ENCODE measurements around the gene NR2F1. TPM values are rescaled to one million over a fixed set of nuclear protein-coding genes. Genes with fewer than 3 reads are reported as not detected.

Gene NR2F1
- polyA plus RNA-seq, 1 donor from 2014 or later, result 2.1 TPM

DNA sequence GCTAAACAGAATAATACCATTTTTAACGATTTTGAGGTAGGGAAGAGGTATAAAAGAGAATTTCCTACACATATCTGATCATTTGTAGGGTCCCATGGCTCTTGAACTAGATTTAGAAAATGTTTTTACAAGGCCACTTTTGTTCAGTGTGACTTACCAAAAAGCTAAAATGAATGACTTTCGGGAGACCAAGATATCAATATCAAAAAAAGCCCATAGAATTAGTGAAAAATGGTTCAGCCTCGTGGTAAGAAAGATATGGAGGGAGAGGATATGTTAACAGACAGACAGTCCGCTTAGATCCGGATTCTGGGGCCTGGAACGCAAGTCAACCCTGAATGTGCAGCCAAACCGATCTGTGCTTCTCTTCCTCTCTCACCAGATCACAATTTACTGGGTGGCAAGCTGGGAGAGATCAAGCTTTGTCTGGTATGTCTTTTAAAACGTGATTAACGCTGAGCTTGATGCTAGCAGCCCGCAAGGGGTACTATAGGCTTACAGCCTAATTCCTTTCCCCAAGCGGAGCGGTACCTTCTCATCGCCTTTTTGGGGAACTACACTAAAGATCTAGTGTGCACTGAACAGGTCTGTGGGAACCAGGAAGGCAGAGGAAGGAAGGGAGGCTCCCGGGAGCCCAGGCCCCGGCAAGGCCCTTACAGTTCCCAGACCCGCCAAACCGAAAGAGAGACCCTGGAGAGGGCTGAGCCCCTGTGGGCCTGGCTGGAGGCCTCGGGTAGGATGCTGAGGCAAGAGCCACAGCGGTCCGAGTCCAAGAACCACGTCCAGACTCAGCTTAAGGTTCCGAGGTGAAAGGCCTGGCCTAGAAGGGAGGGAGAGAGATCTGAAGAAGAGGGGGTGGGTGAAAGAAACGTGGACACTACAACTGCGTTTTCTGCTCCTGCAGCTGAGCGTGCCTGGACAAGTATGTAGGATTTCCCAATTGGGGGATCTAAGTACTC, 4.9 kb upstream of the NR2F1 start:
- H3K4me3 ChIP-seq (ENCODE audit: low read length), result no peak overlapping the region
- H4K20me1 ChIP-seq (ENCODE audit: insufficient read depth), result no peaks in the 10 kb centered on the region
- H3F3A ChIP-seq (ENCODE audit: insufficient read depth, low read length, poor library complexity, severe bottlenecking), result peaks cover 2% of the 10 kb centered on the region
- H3K4me2 ChIP-seq (ENCODE audit: low read length), result no peak overlapping the region
- no peak overlapping the region for H3K27ac ChIP-seq (ENCODE audit: low read length)
- H3K9ac ChIP-seq (ENCODE audit: low read length), result no peak overlapping the region
- H3K79me2 ChIP-seq (replicated peaks; ENCODE audit: insufficient read depth, low read length), result no peaks in the 10 kb centered on the region
- TF ChIP-seq POLR2AphosphoS5 (IDR thresholded peaks at IDR 0.05), result no peak
- H3K36me3 ChIP-seq (ENCODE audit: insufficient read depth, low read length), result no peaks in the 10 kb centered on the region
- H3K27me3 ChIP-seq (ENCODE audit: insufficient read depth, low read depth, low read length), result peaks cover 99% of the 10 kb centered on the region
- H3K9me3 ChIP-seq (ENCODE audit: low read length), result no peaks in the 10 kb centered on the region
- H2AFZ ChIP-seq (ENCODE audit: low read depth, low read length), result no peak overlapping the region
- H3K9me2 ChIP-seq (ENCODE audit: insufficient read depth, low read length), result no peaks in the 10 kb centered on the region

DNA sequence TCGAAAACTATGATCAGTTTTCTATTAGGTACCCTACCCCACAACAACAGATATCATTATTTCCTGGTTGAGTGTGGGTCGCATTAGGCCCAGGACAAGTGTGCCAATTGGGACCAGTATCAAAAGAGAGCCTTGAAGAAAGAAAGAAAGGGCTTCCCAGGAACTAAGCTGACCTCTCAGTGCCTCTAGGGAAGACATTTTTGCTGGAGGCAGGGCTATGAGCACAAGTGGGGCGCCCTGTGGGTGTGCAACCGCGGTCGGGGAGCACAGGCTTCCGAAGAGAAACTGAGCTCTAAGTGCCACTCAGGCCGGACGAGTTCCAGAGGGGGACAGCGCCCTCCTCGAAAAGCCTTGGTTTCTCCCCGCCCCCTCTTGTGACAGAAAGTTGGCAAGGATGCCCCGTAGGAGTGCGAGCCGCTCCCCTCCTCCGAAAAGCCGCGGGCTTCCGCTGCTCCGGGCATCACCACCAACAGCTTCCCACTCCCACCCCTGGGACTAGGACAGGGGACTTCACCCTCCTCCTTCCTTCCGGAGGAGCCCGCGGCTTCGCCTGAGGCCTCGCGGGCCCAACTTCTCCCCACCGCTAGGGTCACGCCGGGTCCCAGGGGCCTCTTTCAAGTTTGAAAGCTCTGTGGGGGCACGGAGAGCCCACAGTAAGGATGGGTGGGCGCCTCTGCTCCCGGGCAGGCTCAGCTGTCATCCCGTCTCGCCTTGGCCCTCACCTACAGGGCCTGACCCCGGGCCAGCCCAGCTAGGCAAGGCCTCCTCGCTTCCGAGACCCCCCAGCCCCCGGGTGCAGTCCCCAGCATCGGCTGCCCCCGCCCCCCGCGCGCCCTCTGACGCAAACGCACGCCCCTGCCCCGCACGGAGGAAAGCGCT, 4.0 kb upstream of the NR2F1 start:
- H3K4me2 ChIP-seq (ENCODE audit: low read length), result no peak overlapping the region
- H3K79me2 ChIP-seq (replicated peaks; ENCODE audit: insufficient read depth, low read length), result no peaks in the 10 kb centered on the region
- H3K9me2 ChIP-seq (ENCODE audit: insufficient read depth, low read length), result no peaks in the 10 kb centered on the region
- H3K27ac ChIP-seq (ENCODE audit: low read length), result no peak overlapping the region
- peak overlapping the region; percentile 67 for H3K4me3 ChIP-seq (ENCODE audit: low read length)
- no peaks in the 10 kb centered on the region for H3K36me3 ChIP-seq (ENCODE audit: insufficient read depth, low read length)
- H3K9me3 ChIP-seq (ENCODE audit: low read length), result no peaks in the 10 kb centered on the region
- no peaks in the 10 kb centered on the region for H4K20me1 ChIP-seq (ENCODE audit: insufficient read depth)
- H3F3A ChIP-seq (ENCODE audit: insufficient read depth, low read length, poor library complexity, severe bottlenecking), result peaks cover 5% of the 10 kb centered on the region
- peaks cover 98% of the 10 kb centered on the region for H3K27me3 ChIP-seq (ENCODE audit: insufficient read depth, low read depth, low read length)
- peak overlapping the region; percentile 34 for H3K9ac ChIP-seq (ENCODE audit: low read length)
- TF ChIP-seq SMC3 (conservative IDR thresholded peaks at IDR 0.05; ENCODE audit: poor library complexity) (no peak), EZH2 (IDR thresholded peaks at IDR 0.05; ENCODE audit: borderline replicate concordance, insufficient read depth, low read length, poor library complexity, severe bottlenecking) (no peak), EP300 (conservative IDR thresholded peaks at IDR 0.05; ENCODE audit: poor library complexity, severe bottlenecking) (no peak)
- no peak overlapping the region for H2AFZ ChIP-seq (ENCODE audit: low read depth, low read length)

DNA sequence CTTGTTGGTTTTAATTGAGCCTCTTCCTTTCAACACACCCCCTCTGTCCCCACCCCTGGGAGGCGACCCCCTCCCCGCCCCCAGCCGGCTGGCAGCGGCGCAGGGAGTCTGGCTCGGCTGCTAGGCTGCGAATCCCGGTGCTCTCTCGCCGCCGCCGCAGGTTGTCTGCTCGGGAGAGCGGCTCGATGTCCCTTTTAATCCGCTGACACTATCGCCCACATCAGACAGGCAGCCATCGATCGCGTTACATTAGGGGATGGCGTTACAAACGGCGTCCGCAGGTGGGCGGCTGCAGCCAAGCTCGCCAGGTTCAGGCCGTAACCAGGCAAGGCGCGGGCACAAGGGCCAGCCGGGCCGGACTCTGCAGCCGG, 3.3 kb upstream of the NR2F1 start:
- Histone ChIP-seq H3K79me2 (replicated peaks; ENCODE audit: insufficient read depth, low read length) (no peaks in the 10 kb centered on the region), H3F3A (ENCODE audit: insufficient read depth, low read length, poor library complexity, severe bottlenecking) (peaks cover 5% of the 10 kb centered on the region), H3K4me2 (ENCODE audit: low read length) (peak overlapping the region; percentile 48), H2AFZ (ENCODE audit: low read depth, low read length) (no peak overlapping the region), H3K9me3 (ENCODE audit: low read length) (no peaks in the 10 kb centered on the region), H3K4me3 (ENCODE audit: low read length) (peak overlapping the region; percentile 67), H3K9me2 (ENCODE audit: insufficient read depth, low read length) (no peaks in the 10 kb centered on the region), H3K27me3 (ENCODE audit: insufficient read depth, low read depth, low read length) (peaks cover 94% of the 10 kb centered on the region), H4K20me1 (ENCODE audit: insufficient read depth) (no peaks in the 10 kb centered on the region), H3K9ac (ENCODE audit: low read length) (peak overlapping the region; percentile 34), H3K36me3 (ENCODE audit: insufficient read depth, low read length) (no peaks in the 10 kb centered on the region), H3K27ac (ENCODE audit: low read length) (no peak overlapping the region)
- TF ChIP-seq RAD21 (conservative IDR thresholded peaks at IDR 0.05) (peak; percentile 20), POLR2AphosphoS5 (IDR thresholded peaks at IDR 0.05) (peak; percentile 48), TAF1 (IDR thresholded peaks at IDR 0.05; ENCODE audit: low read depth) (no peak), EP300 (conservative IDR thresholded peaks at IDR 0.05; ENCODE audit: poor library complexity, severe bottlenecking) (no peak), EZH2 (IDR thresholded peaks at IDR 0.05; ENCODE audit: borderline replicate concordance, insufficient read depth, low read length, poor library complexity, severe bottlenecking) (no peak)
- TF ChIP-seq, protein P1, sequence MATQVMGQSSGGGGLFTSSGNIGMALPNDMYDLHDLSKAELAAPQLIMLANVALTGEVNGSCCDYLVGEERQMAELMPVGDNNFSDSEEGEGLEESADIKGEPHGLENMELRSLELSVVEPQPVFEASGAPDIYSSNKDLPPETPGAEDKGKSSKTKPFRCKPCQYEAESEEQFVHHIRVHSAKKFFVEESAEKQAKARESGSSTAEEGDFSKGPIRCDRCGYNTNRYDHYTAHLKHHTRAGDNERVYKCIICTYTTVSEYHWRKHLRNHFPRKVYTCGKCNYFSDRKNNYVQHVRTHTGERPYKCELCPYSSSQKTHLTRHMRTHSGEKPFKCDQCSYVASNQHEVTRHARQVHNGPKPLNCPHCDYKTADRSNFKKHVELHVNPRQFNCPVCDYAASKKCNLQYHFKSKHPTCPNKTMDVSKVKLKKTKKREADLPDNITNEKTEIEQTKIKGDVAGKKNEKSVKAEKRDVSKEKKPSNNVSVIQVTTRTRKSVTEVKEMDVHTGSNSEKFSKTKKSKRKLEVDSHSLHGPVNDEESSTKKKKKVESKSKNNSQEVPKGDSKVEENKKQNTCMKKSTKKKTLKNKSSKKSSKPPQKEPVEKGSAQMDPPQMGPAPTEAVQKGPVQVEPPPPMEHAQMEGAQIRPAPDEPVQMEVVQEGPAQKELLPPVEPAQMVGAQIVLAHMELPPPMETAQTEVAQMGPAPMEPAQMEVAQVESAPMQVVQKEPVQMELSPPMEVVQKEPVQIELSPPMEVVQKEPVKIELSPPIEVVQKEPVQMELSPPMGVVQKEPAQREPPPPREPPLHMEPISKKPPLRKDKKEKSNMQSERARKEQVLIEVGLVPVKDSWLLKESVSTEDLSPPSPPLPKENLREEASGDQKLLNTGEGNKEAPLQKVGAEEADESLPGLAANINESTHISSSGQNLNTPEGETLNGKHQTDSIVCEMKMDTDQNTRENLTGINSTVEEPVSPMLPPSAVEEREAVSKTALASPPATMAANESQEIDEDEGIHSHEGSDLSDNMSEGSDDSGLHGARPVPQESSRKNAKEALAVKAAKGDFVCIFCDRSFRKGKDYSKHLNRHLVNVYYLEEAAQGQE (IDR thresholded peaks at IDR 0.05; ENCODE audit: borderline replicate concordance), result no peak
- TF ChIP-seq, protein P2, sequence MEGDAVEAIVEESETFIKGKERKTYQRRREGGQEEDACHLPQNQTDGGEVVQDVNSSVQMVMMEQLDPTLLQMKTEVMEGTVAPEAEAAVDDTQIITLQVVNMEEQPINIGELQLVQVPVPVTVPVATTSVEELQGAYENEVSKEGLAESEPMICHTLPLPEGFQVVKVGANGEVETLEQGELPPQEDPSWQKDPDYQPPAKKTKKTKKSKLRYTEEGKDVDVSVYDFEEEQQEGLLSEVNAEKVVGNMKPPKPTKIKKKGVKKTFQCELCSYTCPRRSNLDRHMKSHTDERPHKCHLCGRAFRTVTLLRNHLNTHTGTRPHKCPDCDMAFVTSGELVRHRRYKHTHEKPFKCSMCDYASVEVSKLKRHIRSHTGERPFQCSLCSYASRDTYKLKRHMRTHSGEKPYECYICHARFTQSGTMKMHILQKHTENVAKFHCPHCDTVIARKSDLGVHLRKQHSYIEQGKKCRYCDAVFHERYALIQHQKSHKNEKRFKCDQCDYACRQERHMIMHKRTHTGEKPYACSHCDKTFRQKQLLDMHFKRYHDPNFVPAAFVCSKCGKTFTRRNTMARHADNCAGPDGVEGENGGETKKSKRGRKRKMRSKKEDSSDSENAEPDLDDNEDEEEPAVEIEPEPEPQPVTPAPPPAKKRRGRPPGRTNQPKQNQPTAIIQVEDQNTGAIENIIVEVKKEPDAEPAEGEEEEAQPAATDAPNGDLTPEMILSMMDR (IDR thresholded peaks at IDR 0.05; ENCODE audit: poor library complexity, severe bottlenecking), result no peak
